ENCODE measurements around the gene EID2B.
A peak's percentile ranks its signal among the peaks of the same experiment; 100 is the strongest.

The EID2B gene

GRCh38 chr19:39520541-39521484, 11.8 kb downstream of the EID2B start:
- in situ Hi-C loops (cut with HindIII; ENCODE audit: low sequenced_read_pairs), result no loop called here
- no peak for DNase-seq (ENCODE audit: low read depth)
- H3K4me3 ChIP-seq (ENCODE audit: low read depth, low read length), result no peak overlapping the region
- TF ChIP-seq CTCF (IDR thresholded peaks at IDR 0.05; ENCODE audit: low read depth, low read length, missing control alignments), result no peak

GRCh38 chr19:39518975-39519374, 13.7 kb downstream of the EID2B start:
- in situ Hi-C loops (cut with HindIII; ENCODE audit: low sequenced_read_pairs), result no loop called here
- no peak for DNase-seq (ENCODE audit: low read depth)
- TF ChIP-seq CTCF (IDR thresholded peaks at IDR 0.05; ENCODE audit: low read depth, low read length, missing control alignments), result no peak
- H3K4me3 ChIP-seq (ENCODE audit: low read depth, low read length), result no peak overlapping the region

GRCh38 chr19:39518458-39518857, 14.2 kb downstream of the EID2B start:
- TF ChIP-seq CTCF (IDR thresholded peaks at IDR 0.05; ENCODE audit: low read depth, low read length, missing control alignments), result no peak
- in situ Hi-C loops (cut with HindIII; ENCODE audit: low sequenced_read_pairs), result no loop called here
- no peak for DNase-seq (ENCODE audit: low read depth)
- no peak overlapping the region for H3K4me3 ChIP-seq (ENCODE audit: low read depth, low read length)

GRCh38 chr19:39517432-39517831, 15.2 kb downstream of the EID2B start:
- in situ Hi-C loops (cut with HindIII; ENCODE audit: low sequenced_read_pairs), result no loop called here
- TF ChIP-seq CTCF (IDR thresholded peaks at IDR 0.05; ENCODE audit: low read depth, low read length, missing control alignments), result no peak
- DNase-seq (ENCODE audit: low read depth), result no peak
- no peak overlapping the region for H3K4me3 ChIP-seq (ENCODE audit: low read depth, low read length)

GRCh38 chr19:39516270-39516669, 16.4 kb downstream of the EID2B start:
- no peak for TF ChIP-seq CTCF (IDR thresholded peaks at IDR 0.05; ENCODE audit: low read depth, low read length, missing control alignments)
- in situ Hi-C loops (cut with HindIII; ENCODE audit: low sequenced_read_pairs), result no loop called here
- no peak for DNase-seq (ENCODE audit: low read depth)
- no peak overlapping the region for H3K4me3 ChIP-seq (ENCODE audit: low read depth, low read length)

GRCh38 chr19:39515551-39516191, 17.0 kb downstream of the EID2B start:
- in situ Hi-C loops (cut with HindIII; ENCODE audit: low sequenced_read_pairs), result no loop called here
- peak overlapping the region; percentile 20 for H3K4me3 ChIP-seq (ENCODE audit: low read depth, low read length)
- no peak for DNase-seq (ENCODE audit: low read depth)
- TF ChIP-seq CTCF (IDR thresholded peaks at IDR 0.05; ENCODE audit: low read depth, low read length, missing control alignments), result no peak

Data from astrocyte of the cerebellum (primary cell).